DND-41 (cell line): ENCODE measurements around the gene DDIT4L.

Source experiments
- CTCF ChIP-seq: IDR thresholded peaks from 2 replicates; pipeline ENCODE4 v1.5.1; 2012; ENCODE audit warnings: borderline replicate concordance, low read length, moderate library complexity, mild to moderate bottlenecking; ENCODE audit not compliant: poor library complexity, severe bottlenecking; ENCODE audit errors: extremely low read depth
- EZH2 ChIP-seq: IDR thresholded peaks from 3 replicates; pipeline ENCODE4 v1.6.1; 2012; ENCODE audit warnings: borderline replicate concordance, low read depth, mild to moderate bottlenecking, moderate library complexity, low read length, inconsistent platforms; ENCODE audit not compliant: severe bottlenecking

- TF ChIP-seq CTCF (no peak), EZH2 (no peak)
These were observed 1.4 kb downstream of the DDIT4L start for GRCh38 chr4:100188829-100189228.
